ENCODE results near the gene TERF2IP.

Gene TERF2IP

DNA sequence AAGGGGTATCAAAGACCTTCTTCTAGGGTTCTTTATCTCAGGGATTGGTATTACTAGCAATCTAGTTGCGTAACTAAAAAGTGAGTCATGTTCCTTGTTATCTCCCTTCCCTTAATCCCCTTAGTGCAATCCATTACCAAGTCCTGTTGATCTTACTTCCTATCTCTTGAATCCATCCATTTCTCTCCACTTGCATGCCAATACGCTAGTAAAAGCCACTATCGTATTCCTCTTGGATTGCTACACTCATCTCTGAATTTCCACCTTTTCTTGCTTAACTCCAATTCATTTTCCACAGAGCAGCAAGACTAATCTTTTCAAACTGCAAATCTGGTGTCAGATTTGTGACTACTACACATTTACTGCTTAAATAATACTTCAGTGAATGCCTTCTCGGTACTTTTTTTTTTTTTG lies 22.6 kb upstream of the TERF2IP start:
- no peaks in the 10 kb centered on the region for H3K9me3 ChIP-seq (replicated peaks; ENCODE audit: insufficient read depth, low read length)
- no peak overlapping the region for H3K27ac ChIP-seq (ENCODE audit: low read length)
- no peaks in the 10 kb centered on the region for H3K4me1 ChIP-seq (ENCODE audit: low read length)
- no peak overlapping the region for H3K9ac ChIP-seq (ENCODE audit: low read length)
- H3K27me3 ChIP-seq (replicated peaks; ENCODE audit: insufficient read depth, low read length) = no peaks in the 10 kb centered on the region
- peaks cover 5% of the 10 kb centered on the region for H3K79me2 ChIP-seq (ENCODE audit: low read length)
- no peaks in the 10 kb centered on the region for H3K9me2 ChIP-seq (replicated peaks; ENCODE audit: insufficient read depth, low read length)
- no peak for DNase-seq
- no peak overlapping the region for H2AFZ ChIP-seq (ENCODE audit: low read length)
- H3K36me3 ChIP-seq (replicated peaks; ENCODE audit: insufficient read depth, low read length) = no peaks in the 10 kb centered on the region
- H3K4me3 ChIP-seq (ENCODE audit: low read length) = no peak overlapping the region
- peaks cover 3% of the 10 kb centered on the region; the same call in 1 of the 2 replicates for H3F3A ChIP-seq (ENCODE audit: insufficient read depth, low read length)
- H4K20me1 ChIP-seq (ENCODE audit: insufficient read depth, low read length) = no peaks in the 10 kb centered on the region
- TF ChIP-seq EZH2 (optimal IDR thresholded peaks at IDR 0.05; ENCODE audit: low read depth, low read length) (no peak), EZH2phosphoT487 (IDR thresholded peaks at IDR 0.05; ENCODE audit: low read length) (no peak)
- TF ChIP-seq, protein P1, sequence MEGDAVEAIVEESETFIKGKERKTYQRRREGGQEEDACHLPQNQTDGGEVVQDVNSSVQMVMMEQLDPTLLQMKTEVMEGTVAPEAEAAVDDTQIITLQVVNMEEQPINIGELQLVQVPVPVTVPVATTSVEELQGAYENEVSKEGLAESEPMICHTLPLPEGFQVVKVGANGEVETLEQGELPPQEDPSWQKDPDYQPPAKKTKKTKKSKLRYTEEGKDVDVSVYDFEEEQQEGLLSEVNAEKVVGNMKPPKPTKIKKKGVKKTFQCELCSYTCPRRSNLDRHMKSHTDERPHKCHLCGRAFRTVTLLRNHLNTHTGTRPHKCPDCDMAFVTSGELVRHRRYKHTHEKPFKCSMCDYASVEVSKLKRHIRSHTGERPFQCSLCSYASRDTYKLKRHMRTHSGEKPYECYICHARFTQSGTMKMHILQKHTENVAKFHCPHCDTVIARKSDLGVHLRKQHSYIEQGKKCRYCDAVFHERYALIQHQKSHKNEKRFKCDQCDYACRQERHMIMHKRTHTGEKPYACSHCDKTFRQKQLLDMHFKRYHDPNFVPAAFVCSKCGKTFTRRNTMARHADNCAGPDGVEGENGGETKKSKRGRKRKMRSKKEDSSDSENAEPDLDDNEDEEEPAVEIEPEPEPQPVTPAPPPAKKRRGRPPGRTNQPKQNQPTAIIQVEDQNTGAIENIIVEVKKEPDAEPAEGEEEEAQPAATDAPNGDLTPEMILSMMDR (IDR thresholded peaks at IDR 0.05; ENCODE audit: low read length) = no peak
- H3K4me2 ChIP-seq (ENCODE audit: low read depth, low read length) = no peak overlapping the region

DNA sequence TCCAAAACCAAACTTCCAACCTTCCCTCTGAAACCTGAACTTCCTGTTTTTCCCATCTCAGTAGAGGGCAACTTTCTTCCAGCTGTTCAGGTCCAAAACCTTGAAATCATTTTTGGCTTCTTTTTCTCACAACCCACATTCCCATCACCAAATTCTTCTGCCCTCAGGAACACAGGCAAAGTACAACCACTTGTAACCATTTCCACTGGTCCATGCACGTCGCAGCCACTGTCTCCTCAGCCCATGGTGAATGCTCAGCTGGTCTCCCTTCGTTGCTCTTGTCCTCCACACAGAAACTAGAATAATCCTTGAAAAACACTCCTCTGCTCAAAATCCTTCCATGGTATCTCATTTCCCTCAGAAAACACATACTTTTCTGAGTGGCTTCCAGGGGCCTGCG lies 20.8 kb upstream of the TERF2IP start:
- Histone ChIP-seq H3K9ac (ENCODE audit: low read length) (no peak overlapping the region), H3K79me2 (ENCODE audit: low read length) (peaks cover 5% of the 10 kb centered on the region), H3K4me2 (ENCODE audit: low read depth, low read length) (no peak overlapping the region), H3K9me3 (replicated peaks; ENCODE audit: insufficient read depth, low read length) (no peaks in the 10 kb centered on the region), H3K27me3 (replicated peaks; ENCODE audit: insufficient read depth, low read length) (no peaks in the 10 kb centered on the region), H3K4me3 (ENCODE audit: low read length) (no peak overlapping the region), H3K4me1 (ENCODE audit: low read length) (no peaks in the 10 kb centered on the region), H2AFZ (ENCODE audit: low read length) (no peak overlapping the region), H3F3A (ENCODE audit: insufficient read depth, low read length) (peaks cover 3% of the 10 kb centered on the region; the same call in 1 of the 2 replicates), H3K9me2 (replicated peaks; ENCODE audit: insufficient read depth, low read length) (no peaks in the 10 kb centered on the region), H3K36me3 (replicated peaks; ENCODE audit: insufficient read depth, low read length) (no peaks in the 10 kb centered on the region), H3K27ac (ENCODE audit: low read length) (no peak overlapping the region), H4K20me1 (ENCODE audit: insufficient read depth, low read length) (no peaks in the 10 kb centered on the region)
- DNase-seq = no peak
- TF ChIP-seq EZH2phosphoT487 (IDR thresholded peaks at IDR 0.05; ENCODE audit: low read length) = no peak
- TF ChIP-seq, protein P1 (IDR thresholded peaks at IDR 0.05; ENCODE audit: low read length) = no peak
- no peak for TF ChIP-seq EZH2 (optimal IDR thresholded peaks at IDR 0.05; ENCODE audit: low read depth, low read length)

DNA sequence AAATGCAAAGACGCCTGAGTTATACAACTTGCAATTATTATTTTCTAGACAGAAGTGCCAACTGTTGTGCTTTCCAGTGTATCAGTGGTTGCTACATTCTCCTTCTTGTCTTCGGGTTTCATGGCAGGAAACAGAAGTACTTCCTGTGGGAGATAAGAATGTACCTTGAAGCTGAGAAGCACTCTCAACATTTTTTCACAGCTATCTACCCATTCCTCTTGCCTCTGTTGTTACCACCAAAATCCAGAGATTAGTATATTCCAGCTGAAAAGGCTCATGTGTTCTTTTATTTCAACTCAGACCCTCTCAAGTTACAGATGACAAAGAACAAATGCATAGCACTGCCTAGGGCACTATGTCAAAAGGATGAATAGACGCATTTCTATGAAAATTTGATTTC lies 19.7 kb upstream of the TERF2IP start:
- Histone ChIP-seq H3K4me2 (ENCODE audit: low read depth, low read length) (no peak overlapping the region), H3K79me2 (ENCODE audit: low read length) (no peaks in the 10 kb centered on the region), H3K27ac (ENCODE audit: low read length) (no peak overlapping the region), H3F3A (ENCODE audit: insufficient read depth, low read length) (peaks cover 3% of the 10 kb centered on the region; the same call in 1 of the 2 replicates), H4K20me1 (ENCODE audit: insufficient read depth, low read length) (no peaks in the 10 kb centered on the region), H3K9me2 (replicated peaks; ENCODE audit: insufficient read depth, low read length) (no peaks in the 10 kb centered on the region), H3K4me1 (ENCODE audit: low read length) (no peaks in the 10 kb centered on the region), H2AFZ (ENCODE audit: low read length) (no peak overlapping the region), H3K9me3 (replicated peaks; ENCODE audit: insufficient read depth, low read length) (no peaks in the 10 kb centered on the region), H3K36me3 (replicated peaks; ENCODE audit: insufficient read depth, low read length) (no peaks in the 10 kb centered on the region), H3K4me3 (ENCODE audit: low read length) (no peak overlapping the region), H3K9ac (ENCODE audit: low read length) (no peak overlapping the region), H3K27me3 (replicated peaks; ENCODE audit: insufficient read depth, low read length) (no peaks in the 10 kb centered on the region)
- TF ChIP-seq EZH2phosphoT487 (IDR thresholded peaks at IDR 0.05; ENCODE audit: low read length) (no peak), EZH2 (optimal IDR thresholded peaks at IDR 0.05; ENCODE audit: low read depth, low read length) (no peak)
- TF ChIP-seq, protein P1 (IDR thresholded peaks at IDR 0.05; ENCODE audit: low read length) = no peak
- DNase-seq = no peak
